ENCODE measurements around the gene EIF4E1B. TPM values are rescaled to one million over a fixed set of nuclear protein-coding genes. Genes with fewer than 3 reads are reported as not detected.
A peak's percentile ranks its signal among the peaks of the same experiment; 100 is the strongest.

EIF4E1B gene
- total and polyA plus RNA-seq, 2 donors (not counting 1 experiment from before 2014, with no cell fraction given): not detected

- H3K27ac ChIP-seq (ENCODE audit: insufficient read depth, low read length): no peak overlapping the region
- H3K9me3 ChIP-seq (ENCODE audit: control insufficient read depth, insufficient read depth, low read depth, low read length): no peaks in the 10 kb centered on the region
- H3K4me2 ChIP-seq (ENCODE audit: extremely low read depth, insufficient read depth, low read length): no peak overlapping the region
- DNase-seq (ENCODE audit: low read depth in 2 of 2): no peak
- peaks cover 6% of the 10 kb centered on the region for H3K4me1 ChIP-seq (ENCODE audit: control insufficient read depth, extremely low read depth, insufficient read depth, low read length)
- peaks cover 2% of the 10 kb centered on the region for H3K79me2 ChIP-seq (ENCODE audit: control insufficient read depth, insufficient read depth, low read length)
- H3K9ac ChIP-seq (ENCODE audit: insufficient read depth, low read length): no peak overlapping the region
- no peak overlapping the region for H2AFZ ChIP-seq (ENCODE audit: low read length)
- no peaks in the 10 kb centered on the region for H4K20me1 ChIP-seq (ENCODE audit: control insufficient read depth, extremely low read depth, insufficient read depth, low read length)
- H3K27me3 ChIP-seq (ENCODE audit: control insufficient read depth, insufficient read depth, low read length): no peaks in the 10 kb centered on the region
- peaks cover 4% of the 10 kb centered on the region for H3K36me3 ChIP-seq (ENCODE audit: control insufficient read depth, insufficient read depth, low read length)
- H3K4me3 ChIP-seq (replicated peaks in 1 of 4; ENCODE audit: control extremely low read depth in 1 of 4, insufficient read depth in 1 of 4, low read depth in 3 of 4, low read length in 4 of 4): no peak overlapping the region
- no peak for TF ChIP-seq EZH2 (IDR thresholded peaks at IDR 0.05; ENCODE audit: low read length, missing control alignments)
- TF ChIP-seq CTCF (conservative IDR thresholded peaks at IDR 0.05 in 1 of 2, IDR thresholded peaks at IDR 0.05 in 1 of 2; ENCODE audit: low read depth in 1 of 2, low read length in 2 of 2): no peak
These were observed 24.4 kb downstream of the EIF4E1B start for GRCh38 chr5:176654856-176655255.

GRCh38 chr5:176656467-176656990 lies 26.1 kb downstream of the EIF4E1B start:
- H2AFZ ChIP-seq (ENCODE audit: low read length): no peak overlapping the region
- H3K4me1 ChIP-seq (ENCODE audit: control insufficient read depth, extremely low read depth, insufficient read depth, low read length): peaks cover 6% of the 10 kb centered on the region
- H4K20me1 ChIP-seq (ENCODE audit: control insufficient read depth, extremely low read depth, insufficient read depth, low read length): no peaks in the 10 kb centered on the region
- H3K4me3 ChIP-seq (replicated peaks in 1 of 4; ENCODE audit: control extremely low read depth in 1 of 4, insufficient read depth in 1 of 4, low read depth in 3 of 4, low read length in 4 of 4): no peak overlapping the region
- peaks cover 4% of the 10 kb centered on the region for H3K36me3 ChIP-seq (ENCODE audit: control insufficient read depth, insufficient read depth, low read length)
- no peak for DNase-seq (ENCODE audit: low read depth in 2 of 2)
- TF ChIP-seq CTCF (conservative IDR thresholded peaks at IDR 0.05 in 1 of 2, IDR thresholded peaks at IDR 0.05 in 1 of 2; ENCODE audit: low read depth in 1 of 2, low read length in 2 of 2): no peak
- no peak for TF ChIP-seq EZH2 (IDR thresholded peaks at IDR 0.05; ENCODE audit: low read length, missing control alignments)
- H3K27ac ChIP-seq (ENCODE audit: insufficient read depth, low read length): no peak overlapping the region
- H3K9ac ChIP-seq (ENCODE audit: insufficient read depth, low read length): no peak overlapping the region
- no peak overlapping the region for H3K4me2 ChIP-seq (ENCODE audit: extremely low read depth, insufficient read depth, low read length)
- H3K27me3 ChIP-seq (ENCODE audit: control insufficient read depth, insufficient read depth, low read length): no peaks in the 10 kb centered on the region
- H3K9me3 ChIP-seq (ENCODE audit: control insufficient read depth, insufficient read depth, low read depth, low read length): no peaks in the 10 kb centered on the region
- no peaks in the 10 kb centered on the region for H3K79me2 ChIP-seq (ENCODE audit: control insufficient read depth, insufficient read depth, low read length)

- H2AFZ ChIP-seq (ENCODE audit: low read length): no peak overlapping the region
These were observed 27.6 kb downstream of the EIF4E1B start for GRCh38 chr5:176658007-176658599.

More at GRCh38 chr5:176658007-176658599, 27.6 kb downstream of the EIF4E1B start:
- TF ChIP-seq EZH2 (IDR thresholded peaks at IDR 0.05; ENCODE audit: low read length, missing control alignments) (no peak), CTCF (conservative IDR thresholded peaks at IDR 0.05 in 1 of 2, IDR thresholded peaks at IDR 0.05 in 1 of 2; ENCODE audit: low read depth in 1 of 2, low read length in 2 of 2) (peak; percentile 81 to 89)
- H4K20me1 ChIP-seq (ENCODE audit: control insufficient read depth, extremely low read depth, insufficient read depth, low read length): no peaks in the 10 kb centered on the region
- peak; percentile 48 to 68 for DNase-seq (ENCODE audit: low read depth in 2 of 2)
- H3K36me3 ChIP-seq (ENCODE audit: control insufficient read depth, insufficient read depth, low read length): peaks cover 2% of the 10 kb centered on the region
- no peaks in the 10 kb centered on the region for H3K79me2 ChIP-seq (ENCODE audit: control insufficient read depth, insufficient read depth, low read length)
- no peaks in the 10 kb centered on the region for H3K27me3 ChIP-seq (ENCODE audit: control insufficient read depth, insufficient read depth, low read length)
- H3K9me3 ChIP-seq (ENCODE audit: control insufficient read depth, insufficient read depth, low read depth, low read length): no peaks in the 10 kb centered on the region
- no peak overlapping the region for H3K9ac ChIP-seq (ENCODE audit: insufficient read depth, low read length)
- H3K4me2 ChIP-seq (ENCODE audit: extremely low read depth, insufficient read depth, low read length): peak overlapping the region; percentile 8
- H3K27ac ChIP-seq (ENCODE audit: insufficient read depth, low read length): no peak overlapping the region
- peaks cover 2% of the 10 kb centered on the region for H3K4me1 ChIP-seq (ENCODE audit: control insufficient read depth, extremely low read depth, insufficient read depth, low read length)
- no peak overlapping the region for H3K4me3 ChIP-seq (replicated peaks in 1 of 4; ENCODE audit: control extremely low read depth in 1 of 4, insufficient read depth in 1 of 4, low read depth in 3 of 4, low read length in 4 of 4)
